ENCODE measurements around the gene GOLPH3.
"Not testable (repeated sequence)": the region's sequence is repeated elsewhere in the genome, so short reads cannot be mapped to it uniquely, and the experiment has no call there.

GOLPH3 gene

DNA sequence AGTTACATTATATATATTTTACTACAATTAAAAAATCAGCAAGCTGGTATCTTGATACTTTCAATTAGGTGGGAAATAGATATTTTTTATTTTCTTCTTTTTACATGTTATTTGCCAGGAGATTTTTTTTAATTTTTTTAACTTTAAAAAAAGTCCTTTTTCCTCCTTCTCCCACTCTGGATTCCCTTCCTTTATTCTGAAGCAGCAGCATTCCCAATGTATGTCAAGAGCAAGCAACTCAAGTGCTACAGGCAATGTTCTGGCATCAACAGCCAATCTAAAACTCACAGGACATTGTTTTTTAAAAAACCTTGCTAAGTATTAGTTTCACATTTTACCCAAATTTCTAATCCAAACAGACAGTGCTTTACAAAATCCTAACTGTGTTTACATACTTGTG lies 41.4 kb downstream of the GOLPH3 start:
- no peak for DNase-seq

- DNase-seq: no peak
Measured at GRCh38 chr5:32131604-32132003, 42.5 kb downstream of the GOLPH3 start.

DNA sequence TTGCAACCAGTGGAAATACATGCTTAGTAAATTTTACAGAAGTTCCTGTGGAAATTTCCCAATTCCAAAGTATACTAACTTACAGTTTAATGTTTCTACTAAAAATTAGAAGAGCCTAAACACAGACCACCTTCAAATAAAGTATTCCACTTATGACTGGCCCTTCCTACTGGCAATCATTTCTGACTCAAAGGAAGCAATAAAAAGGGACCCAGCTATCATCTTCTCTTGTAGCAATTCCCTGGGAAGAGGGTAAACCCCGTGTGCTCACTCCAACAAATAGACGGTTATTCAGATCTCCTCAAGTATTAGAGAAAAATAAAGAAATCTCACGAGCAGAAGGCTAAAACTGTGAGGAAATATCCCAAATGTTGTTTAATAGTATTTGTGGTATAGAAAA lies 43.3 kb downstream of the GOLPH3 start:
- DNase-seq: no peak

- DNase-seq: no peak
Measured at GRCh38 chr5:32129074-32129598, 45.0 kb downstream of the GOLPH3 start.

- no peak for DNase-seq
Measured at GRCh38 chr5:32127711-32128110, 46.4 kb downstream of the GOLPH3 start.

GRCh38 chr5:32126691-32127090 lies 47.4 kb downstream of the GOLPH3 start:
- DNase-seq: no peak

- no peak for DNase-seq
Measured at GRCh38 chr5:32123889-32124676, 50.0 kb downstream of the GOLPH3 start.

GRCh38 chr5:32123058-32123805 lies 50.9 kb downstream of the GOLPH3 start:
- DNase-seq: no peak

DNA sequence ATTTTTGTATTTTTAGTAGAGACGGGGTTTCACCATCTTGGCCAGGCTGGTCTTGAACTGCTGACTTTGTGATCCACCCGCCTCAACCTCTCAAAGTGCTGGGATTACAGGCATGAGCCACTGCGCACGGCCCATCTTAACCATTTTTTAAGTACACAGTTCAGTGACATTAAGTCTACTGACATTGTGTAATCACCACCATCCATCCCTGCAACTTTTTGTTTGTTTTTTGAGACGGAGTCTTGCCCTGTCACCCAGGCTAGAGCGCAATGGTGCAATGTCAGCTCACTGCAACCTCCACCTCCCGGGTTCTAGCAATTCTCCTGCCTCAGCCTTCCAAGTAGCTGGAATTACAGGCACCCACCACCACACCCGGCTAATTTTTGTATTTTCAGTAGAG lies 55.2 kb downstream of the GOLPH3 start:
- DNase-seq: not testable (repeated sequence)

DNA sequence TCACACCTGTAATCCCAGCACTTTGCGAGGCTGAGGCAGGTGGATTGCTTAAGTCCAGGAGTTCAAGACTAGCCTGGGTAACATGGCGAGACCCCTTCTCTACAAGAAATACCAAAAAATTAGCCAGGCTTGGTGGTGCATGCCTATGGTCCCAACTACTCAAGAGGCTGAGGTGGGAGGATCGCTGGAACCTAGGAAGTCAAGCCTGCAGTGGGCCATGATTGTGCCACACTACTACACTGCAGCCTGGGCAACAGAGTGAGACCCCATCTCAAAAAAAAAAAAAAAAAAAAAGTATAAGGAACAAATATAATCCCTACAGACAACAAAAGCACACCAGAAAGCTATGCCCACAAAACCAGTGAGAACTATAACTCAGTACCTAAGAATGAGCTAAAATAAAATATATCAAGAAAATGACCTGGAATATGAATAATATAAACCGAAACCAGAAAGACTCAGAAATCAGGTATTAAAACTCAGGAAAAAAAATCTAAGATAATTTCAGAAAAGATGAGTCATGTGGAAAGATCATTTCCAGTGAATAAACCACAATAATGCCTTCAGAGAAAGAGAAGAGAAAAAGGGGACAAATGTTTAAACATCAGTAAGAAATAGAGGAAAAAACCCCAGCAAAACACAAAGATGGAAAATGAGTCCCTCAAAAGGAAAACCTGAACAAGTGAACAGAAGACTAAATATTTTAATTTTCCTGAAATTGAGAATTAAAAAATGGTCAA lies 57.4 kb downstream of the GOLPH3 start:
- no peak for DNase-seq

GRCh38 chr5:32115985-32116384 lies 58.1 kb downstream of the GOLPH3 start:
- no peak for DNase-seq

DNA sequence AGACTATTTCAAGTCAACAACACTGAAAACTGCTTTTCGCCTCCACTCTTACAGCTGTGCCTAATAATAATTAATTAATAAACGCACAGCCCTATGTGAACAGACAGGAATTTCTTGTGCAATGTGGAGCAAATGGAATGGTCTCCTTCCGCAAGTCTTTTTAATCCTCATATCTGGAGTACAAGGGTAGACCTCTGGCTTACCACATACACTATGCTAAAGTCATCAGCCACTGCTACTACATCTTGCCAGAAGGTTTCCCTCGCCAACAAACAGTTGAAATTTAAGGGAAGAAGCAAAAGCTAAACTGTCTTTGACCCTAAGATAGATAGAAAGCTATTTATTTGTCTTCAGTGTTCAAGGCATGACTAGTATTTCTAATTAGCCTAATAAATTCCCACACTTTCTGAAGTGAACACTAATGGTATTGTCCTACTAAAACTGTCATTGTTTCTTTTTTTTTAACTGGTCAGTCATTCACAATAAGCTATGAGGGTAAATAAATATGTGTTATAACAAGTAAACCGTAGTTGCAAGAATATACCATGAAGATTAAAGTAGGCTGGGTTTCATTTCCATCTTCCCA lies 63.9 kb downstream of the GOLPH3 start:
- DNase-seq: no peak

GRCh38 chr5:32109236-32109635 lies 64.9 kb downstream of the GOLPH3 start:
- DNase-seq: no peak

- no peak for DNase-seq
Measured at GRCh38 chr5:32108167-32108566, 66.0 kb downstream of the GOLPH3 start.

GRCh38 chr5:32107291-32107690 lies 66.8 kb downstream of the GOLPH3 start:
- no peak for DNase-seq

DNA sequence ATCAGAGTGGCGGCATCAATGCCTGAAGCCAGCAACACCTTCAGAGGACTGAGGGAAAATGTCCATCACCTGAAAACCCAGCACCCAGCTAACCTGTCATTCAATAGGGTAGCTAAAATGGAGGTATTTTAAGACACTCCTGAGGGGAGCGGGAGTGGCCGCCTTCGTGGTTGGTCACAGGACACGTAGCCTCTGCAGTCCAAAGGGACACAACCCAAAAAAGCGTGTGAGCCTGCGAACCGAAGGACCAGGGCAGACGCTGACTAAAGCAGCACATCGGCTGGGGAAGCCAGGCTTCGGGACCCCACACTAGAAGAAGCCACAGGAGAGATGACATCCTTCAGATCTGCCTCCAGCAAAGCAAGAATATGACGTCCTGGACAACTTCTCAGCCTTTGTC lies 70.6 kb downstream of the GOLPH3 start:
- no peak for DNase-seq

GRCh38 chr5:32102254-32102986 lies 71.7 kb downstream of the GOLPH3 start:
- DNase-seq: no peak

GRCh38 chr5:32100691-32101302 lies 73.3 kb downstream of the GOLPH3 start:
- no peak for DNase-seq

DNA sequence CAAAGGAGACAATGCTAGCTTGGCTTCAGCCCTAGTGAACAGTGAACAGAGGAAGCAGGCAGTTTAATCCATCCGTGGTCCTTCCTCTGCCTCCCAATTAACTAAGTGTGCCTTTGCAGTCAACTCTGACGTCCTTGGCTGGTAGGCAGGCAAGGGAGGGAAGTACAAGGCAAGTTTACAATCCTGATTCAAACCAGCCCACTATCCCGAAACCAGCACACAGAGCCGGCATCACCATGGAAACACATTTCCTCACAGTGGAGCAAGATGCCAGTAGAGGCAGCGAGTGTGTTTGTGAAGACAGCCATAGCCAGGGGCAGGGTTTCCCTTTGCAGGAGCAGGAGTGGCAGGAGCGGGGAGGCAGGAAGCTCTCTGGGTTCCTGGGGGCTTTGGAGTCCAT lies 73.9 kb downstream of the GOLPH3 start:
- no peak for DNase-seq

DNA sequence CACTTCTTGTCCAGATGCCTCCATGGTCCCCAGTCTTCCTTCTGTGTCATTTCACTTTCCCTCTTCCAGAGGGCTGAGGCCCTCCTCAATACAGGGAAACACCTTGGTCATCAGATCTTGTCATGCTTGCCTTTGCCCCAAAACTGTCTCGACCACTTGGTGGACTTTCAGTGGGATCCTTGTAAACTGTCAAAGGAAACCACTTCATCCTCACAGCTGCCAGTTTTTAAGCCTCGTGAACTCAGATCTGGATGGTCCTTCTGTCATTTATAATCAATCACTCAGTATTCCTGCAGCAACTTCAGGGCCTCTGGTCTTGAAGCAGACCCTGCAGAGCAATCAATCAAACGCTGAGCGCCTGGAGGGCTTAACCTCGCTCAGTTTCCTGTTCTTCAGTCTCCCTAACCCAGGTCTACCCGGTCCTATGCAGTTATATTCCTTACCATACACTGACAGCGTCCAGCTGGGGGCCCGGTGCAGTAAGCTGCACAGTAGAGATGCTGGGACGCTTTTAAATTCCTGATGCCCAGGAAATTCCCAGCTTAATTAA lies 74.6 kb downstream of the GOLPH3 start:
- DNase-seq: no peak

- no peak for DNase-seq
Measured at GRCh38 chr5:32098890-32099310, 75.2 kb downstream of the GOLPH3 start.

DNA sequence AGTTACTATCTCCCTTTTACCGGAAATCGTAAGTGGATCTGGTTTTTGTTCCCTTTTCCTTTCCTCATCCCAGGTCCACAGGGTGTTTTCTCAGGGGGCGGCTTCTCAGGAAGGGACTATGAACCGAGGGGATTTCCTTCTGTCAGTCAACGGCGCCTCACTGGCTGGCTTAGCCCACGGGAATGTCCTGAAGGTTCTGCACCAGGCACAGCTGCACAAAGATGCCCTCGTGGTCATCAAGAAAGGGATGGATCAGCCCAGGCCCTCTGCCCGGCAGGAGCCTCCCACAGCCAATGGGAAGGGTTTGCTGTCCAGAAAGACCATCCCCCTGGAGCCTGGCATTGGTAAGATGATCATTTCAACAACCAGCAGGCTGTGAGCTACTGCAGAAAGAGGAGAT lies 75.8 kb downstream of the GOLPH3 start:
- DNase-seq: no peak
